Tibial nerve (tissue), 4 donors: ENCODE measurements around the gene EPS8L1. TPM values are rescaled to one million over a fixed set of nuclear protein-coding genes. Genes with fewer than 3 reads are reported as not detected.
"Not testable (repeated sequence)": the region's sequence is repeated elsewhere in the genome, so short reads cannot be mapped to it uniquely, and the experiment has no call there.

ENCODE experiments used
- DNase-seq, 2 donors: peaks; one replicate each; pipeline ENCODE4 v3.0.0-alpha.2; 2019; ENCODE audit warnings: low spot score in 2 of 2
- H3K27ac ChIP-seq, 4 donors: fragments of 200-600 bp; sonication (generic) in 3 of 4; one replicate each; pipeline ENCODE4 v1.5.1; 2017 to 2019; ENCODE audit warnings: mild to moderate bottlenecking in 1 of 4
- H3K27me3 ChIP-seq, 2 donors: fragments of 200-600 bp; sonication (generic) in 1 of 2; one replicate each; pipeline versions ENCODE4 v1.5.1 to v1.6.0; 2017 to 2019
- H3K36me3 ChIP-seq, 3 donors: fragments of 200-600 bp; sonication (generic); one replicate each; pipeline ENCODE4 v1.5.1; 2018 to 2019
- H3K4me1 ChIP-seq, 4 donors: fragments of 200-600 bp; sonication (generic) in 3 of 4; one replicate each; pipeline ENCODE4 v1.5.1; 2017 to 2019
- H3K4me3 ChIP-seq, 4 donors: fragments of 200-600 bp; sonication (generic) in 3 of 4; one replicate each; pipeline ENCODE4 v1.5.1; 2017 to 2019; ENCODE audit warnings: mild to moderate bottlenecking in 1 of 4, moderate library complexity in 1 of 4
- H3K9me3 ChIP-seq, 4 donors: fragments of 200-600 bp; sonication (generic) in 3 of 4; one replicate each; pipeline ENCODE4 v1.5.1; 2017 to 2019
- EP300 ChIP-seq, 2 donors: sonication (generic); formaldehyde crosslinking; IDR thresholded peaks; one replicate each; pipeline ENCODE4 v1.6.1; 2017; ENCODE audit warnings: antibody characterized with exemption in 2 of 2, mild to moderate bottlenecking in 1 of 2
- POLR2A ChIP-seq, 2 donors: fragments of 450-650 bp; IDR thresholded peaks; one replicate each; pipeline ENCODE4 v1.6.1; 2017; ENCODE audit warnings: antibody characterized with exemption in 2 of 2, mild to moderate bottlenecking in 2 of 2, moderate library complexity in 2 of 2
- WGBS, 2 donors: methylation state at CpG; one replicate each; pipeline ENCODE4 v1.1.5; 2018; 5-methylcytosine and 5-hydroxymethylcytosine counted together
- total RNA-seq, 4 donors: library from RNA; depleted of rRNA; stranded (reverse); fragments of >200 nt; gene quantifications; one replicate each; pipeline ENCODE4 v1.1.0, GENCODE V29; 2016
- TF ChIP-seq, protein P1 (sequence below), 5 experiments: fragments of 200-600 bp in 3 of 5; fragments of 450-650 bp in 2 of 5; sonication (generic) in 3 of 5; IDR thresholded peaks; one replicate each; pipeline ENCODE4 v1.5.1; 2016 to 2019; ENCODE audit warnings: antibody characterized with exemption in 5 of 5, mild to moderate bottlenecking in 3 of 5, moderate library complexity in 2 of 5

EPS8L1 gene
- total RNA-seq, 4 donors from 2014 or later: 0.44 to 1.2 TPM; not detected in 2

GRCh38 chr19:55062735-55063491 lies 12.8 kb upstream of the EPS8L1 start, which contains the start of gene RDH13:
TSS of gene RDH13 (minus strand) at chr19:55063148. CDS start at chr19:55063032, 116 bp downstream.
- Histone ChIP-seq H3K4me1 (peaks cover 0 to 16% (median 4%) of the 10 kb centered on the region in 4 donors), H3K9me3 (no peaks in the 10 kb centered on the region), H3K27ac (peak within 1 kb of the TSS in 3 of 4 donors; percentile 0 to 82 (median 69)), H3K4me3 (peak within 1 kb of the TSS; percentile 37 to 97 (median 56)), H3K36me3 (peaks cover 0 to 16% (median 6%) of the 10 kb centered on the region in 3 donors), H3K27me3 (peaks cover 0 to 26% of the 10 kb centered on the region in 2 donors)
- TF ChIP-seq EP300 (IDR thresholded peaks at IDR 0.05): peak in 1 of 2 donors; percentile 27
- TF ChIP-seq POLR2A (IDR thresholded peaks at IDR 0.05): no peak
- TF ChIP-seq, protein P1, sequence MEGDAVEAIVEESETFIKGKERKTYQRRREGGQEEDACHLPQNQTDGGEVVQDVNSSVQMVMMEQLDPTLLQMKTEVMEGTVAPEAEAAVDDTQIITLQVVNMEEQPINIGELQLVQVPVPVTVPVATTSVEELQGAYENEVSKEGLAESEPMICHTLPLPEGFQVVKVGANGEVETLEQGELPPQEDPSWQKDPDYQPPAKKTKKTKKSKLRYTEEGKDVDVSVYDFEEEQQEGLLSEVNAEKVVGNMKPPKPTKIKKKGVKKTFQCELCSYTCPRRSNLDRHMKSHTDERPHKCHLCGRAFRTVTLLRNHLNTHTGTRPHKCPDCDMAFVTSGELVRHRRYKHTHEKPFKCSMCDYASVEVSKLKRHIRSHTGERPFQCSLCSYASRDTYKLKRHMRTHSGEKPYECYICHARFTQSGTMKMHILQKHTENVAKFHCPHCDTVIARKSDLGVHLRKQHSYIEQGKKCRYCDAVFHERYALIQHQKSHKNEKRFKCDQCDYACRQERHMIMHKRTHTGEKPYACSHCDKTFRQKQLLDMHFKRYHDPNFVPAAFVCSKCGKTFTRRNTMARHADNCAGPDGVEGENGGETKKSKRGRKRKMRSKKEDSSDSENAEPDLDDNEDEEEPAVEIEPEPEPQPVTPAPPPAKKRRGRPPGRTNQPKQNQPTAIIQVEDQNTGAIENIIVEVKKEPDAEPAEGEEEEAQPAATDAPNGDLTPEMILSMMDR (IDR thresholded peaks at IDR 0.05): no peak
- WGBS, 2 donors: 2 to 3% methylated on average over 21 to 68 of the region's 70 CpGs
- peak; percentile 95 to 98 for DNase-seq

DNA sequence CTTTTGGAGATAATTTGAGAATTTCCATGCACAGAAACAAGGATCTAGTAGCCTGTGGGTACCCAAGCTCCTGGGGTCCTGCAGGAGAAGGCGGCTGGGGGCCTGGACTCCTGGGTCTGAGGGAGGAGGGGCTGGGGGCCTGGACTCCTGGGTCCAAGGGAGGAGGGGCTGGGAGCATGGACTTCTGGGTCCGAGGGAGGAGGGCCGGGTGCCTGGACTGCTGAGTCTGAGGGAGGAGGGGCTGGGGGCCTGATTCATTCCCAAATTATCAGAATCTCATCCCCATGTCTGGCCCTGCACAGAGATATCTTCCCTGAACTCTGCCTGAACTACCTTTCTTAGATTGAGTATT lies 12.2 kb upstream of the EPS8L1 start:
- Histone ChIP-seq H3K27me3 (peaks cover 0 to 32% of the 10 kb centered on the region in 2 donors), H3K27ac (peak overlapping the region in 2 of 4 donors; percentile 69 to 82), H3K9me3 (no peaks in the 10 kb centered on the region), H3K36me3 (peaks cover 0 to 11% (median 4%) of the 10 kb centered on the region in 3 donors), H3K4me3 (peak overlapping the region in 2 of 4 donors; percentile 59 to 97), H3K4me1 (peaks cover 0 to 16% (median 4%) of the 10 kb centered on the region in 4 donors)
- no peak for TF ChIP-seq POLR2A (IDR thresholded peaks at IDR 0.05)
- TF ChIP-seq EP300 (IDR thresholded peaks at IDR 0.05): no peak
- TF ChIP-seq, protein P1 (IDR thresholded peaks at IDR 0.05): no peak
- 62 to 76% methylated on average over 3 of the region's 3 CpGs for WGBS, 2 donors
- DNase-seq: no peak

DNA sequence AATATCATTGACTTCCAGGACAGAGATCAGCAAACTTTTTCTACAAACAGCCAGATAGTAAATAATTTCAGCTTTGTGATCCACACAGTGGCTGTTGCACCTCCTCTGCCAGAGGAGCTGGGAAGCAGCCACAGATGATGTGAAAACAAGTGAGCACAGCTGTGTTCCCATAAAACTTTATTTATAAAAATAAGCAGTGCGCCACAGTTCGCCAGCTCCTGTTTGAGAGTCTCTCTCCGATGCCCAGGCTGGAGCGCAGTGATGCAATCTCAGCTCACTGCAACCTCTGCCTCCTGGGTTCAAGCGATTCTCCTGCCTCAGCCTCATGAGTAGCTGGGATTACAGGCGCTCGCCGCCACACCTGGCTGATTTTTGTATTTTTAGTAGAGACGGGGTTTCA lies 10.2 kb upstream of the EPS8L1 start:
- 82 to 85% methylated on average over 9 of the region's 9 CpGs for WGBS, 2 donors

DNA sequence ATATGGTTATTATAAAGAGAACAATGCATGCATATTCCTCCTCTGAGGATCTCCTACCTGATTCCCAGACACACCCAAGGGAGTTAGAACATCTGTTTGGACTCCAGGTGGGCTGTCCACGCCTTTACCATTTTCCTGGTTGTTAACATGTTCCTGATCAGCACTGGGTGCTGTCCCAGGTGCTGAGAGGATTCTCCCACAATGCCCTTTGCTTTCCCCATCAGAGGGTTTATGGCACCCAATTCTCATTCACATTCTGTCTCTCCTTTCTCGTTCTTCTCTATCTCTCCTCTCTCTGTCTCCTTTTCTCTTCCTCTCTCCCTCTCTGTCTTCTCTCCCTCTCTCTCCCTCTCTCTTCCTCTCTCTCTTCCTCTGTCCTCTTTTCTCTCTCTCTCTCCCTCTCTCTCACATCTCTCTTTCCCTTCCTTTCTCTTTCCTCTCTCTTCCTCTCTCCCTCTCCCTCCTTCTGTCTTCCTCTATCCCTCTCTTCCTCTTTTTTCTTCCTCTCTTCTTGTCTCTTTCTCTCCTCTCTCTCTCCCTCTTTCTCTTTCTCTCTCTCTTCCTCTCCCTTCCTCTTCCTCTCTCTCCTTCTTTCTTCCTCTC lies 9.5 kb upstream of the EPS8L1 start:
- Histone ChIP-seq H3K36me3 (no peaks in the 10 kb centered on the region), H3K27me3 (peaks cover 0 to 58% of the 10 kb centered on the region in 2 donors), H3K9me3 (peaks cover 0 to 4% (median 0%) of the 10 kb centered on the region in 4 donors), H3K4me3 (no peak overlapping the region), H3K27ac (no peak overlapping the region), H3K4me1 (peaks cover 0 to 25% (median 4%) of the 10 kb centered on the region in 4 donors)
- no peak for DNase-seq
- TF ChIP-seq, protein P1 (IDR thresholded peaks at IDR 0.05): no peak
- no peak for TF ChIP-seq POLR2A (IDR thresholded peaks at IDR 0.05)
- TF ChIP-seq EP300 (IDR thresholded peaks at IDR 0.05): no peak
- 18 to 20% methylated on average over 2 of the region's 2 CpGs for WGBS, 2 donors

More for the DNA sequence above, 10.2 kb upstream of the EPS8L1 start:
- peaks cover 0 to 51% of the 10 kb centered on the region in 2 donors for H3K27me3 ChIP-seq
- not testable (repeated sequence) for H3K9me3 ChIP-seq, H3K4me3 ChIP-seq, H3K36me3 ChIP-seq, H3K27ac ChIP-seq, DNase-seq
- H3K4me1 ChIP-seq: peaks cover 0 to 25% (median 4%) of the 10 kb centered on the region in 4 donors

GRCh38 chr19:55067869-55068268 lies 7.8 kb upstream of the EPS8L1 start:
- 38 to 52% methylated on average over 3 of the region's 3 CpGs for WGBS, 2 donors
- Histone ChIP-seq H3K36me3 (no peaks in the 10 kb centered on the region), H3K4me1 (peaks cover 0 to 13% (median 0%) of the 10 kb centered on the region in 4 donors), H3K4me3 (no peak overlapping the region), H3K9me3 (peaks cover 0 to 4% (median 0%) of the 10 kb centered on the region in 4 donors), H3K27ac (no peak overlapping the region), H3K27me3 (peaks cover 0 to 75% of the 10 kb centered on the region in 2 donors)
- no peak for DNase-seq
- TF ChIP-seq EP300 (IDR thresholded peaks at IDR 0.05): no peak
- no peak for TF ChIP-seq POLR2A (IDR thresholded peaks at IDR 0.05)
- TF ChIP-seq, protein P1 (IDR thresholded peaks at IDR 0.05): no peak
